Lower leg skin (tissue), 4 donors: ENCODE data around the gene PF4V1. TPM values are rescaled to one million over a fixed set of nuclear protein-coding genes. Genes with fewer than 3 reads are reported as not detected.

Source experiments
- DNase-seq, 2 donors: peaks; one replicate each; pipeline ENCODE4 v3.0.0-alpha.2; 2019; ENCODE audit warnings: low spot score in 2 of 2
- H3K4me3 ChIP-seq: fragments of 200-600 bp; sonication (generic); 2 replicates; pipeline ENCODE4 v1.5.1; 2017; ENCODE audit warnings: mild to moderate bottlenecking, low read depth; ENCODE audit not compliant: poor library complexity, severe bottlenecking
- POLR2A ChIP-seq, 2 donors: fragments of 450-650 bp; IDR thresholded peaks; one replicate each; pipeline ENCODE4 v1.6.1; 2016 to 2017; ENCODE audit warnings: antibody characterized with exemption in 2 of 2, mild to moderate bottlenecking in 1 of 2, moderate library complexity in 1 of 2
- WGBS, 2 donors: methylation state at CpG; one replicate each; pipeline ENCODE4 v1.1.5; 2018; 5-methylcytosine and 5-hydroxymethylcytosine counted together
- intact Hi-C: fragments of 100-400 bp; cut with DNase I; formaldehyde crosslinking; loops from one replicate; pipeline ENCODE4 v1.15.0; 2023; ENCODE audit warnings: low total_unique reads
- total RNA-seq, 4 donors: library from RNA; depleted of rRNA; stranded (reverse); fragments of >200 nt; gene quantifications; one replicate each; pipeline ENCODE4 v1.1.0, GENCODE V29; 2016
- TF ChIP-seq, protein P1 (sequence below), 3 donors: fragments of 450-650 bp; IDR thresholded peaks; one replicate each; pipeline ENCODE4 v1.5.1; 2016; ENCODE audit warnings: antibody characterized with exemption in 3 of 3, mild to moderate bottlenecking in 3 of 3, moderate library complexity in 2 of 3

Gene PF4V1
- total RNA-seq, 4 donors from 2014 or later: not detected

DNA sequence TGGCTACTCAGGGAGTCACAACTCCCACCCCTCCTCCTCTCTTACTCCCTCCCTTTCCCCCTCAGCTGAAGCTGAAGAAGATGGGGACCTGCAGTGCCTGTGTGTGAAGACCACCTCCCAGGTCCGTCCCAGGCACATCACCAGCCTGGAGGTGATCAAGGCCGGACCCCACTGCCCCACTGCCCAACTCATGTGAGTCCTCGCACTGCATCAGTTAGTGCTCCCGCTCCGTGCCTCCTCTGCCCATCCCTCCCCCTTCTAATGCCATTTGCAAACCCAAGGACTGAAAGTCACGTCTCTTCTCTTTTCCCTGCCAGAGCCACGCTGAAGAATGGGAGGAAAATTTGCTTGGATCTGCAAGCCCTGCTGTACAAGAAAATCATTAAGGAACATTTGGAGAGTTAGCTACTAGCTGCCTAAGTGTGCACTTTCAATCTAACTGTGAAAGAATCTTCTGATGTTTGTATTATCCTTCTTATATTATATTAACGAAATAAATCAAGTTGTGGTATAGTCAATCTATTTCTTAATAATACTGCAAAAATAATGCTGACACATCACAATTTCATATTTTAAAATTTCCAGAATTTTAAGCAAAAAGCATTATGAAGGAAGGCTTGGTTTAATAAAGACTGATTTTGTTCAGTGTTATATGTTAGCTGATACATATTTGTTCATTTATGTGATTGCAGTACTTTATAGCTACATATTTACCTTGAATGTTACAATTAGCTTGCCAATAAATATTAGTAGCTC, 800 bp downstream of the PF4V1 start:
- 21 to 29% methylated on average over 8 of the region's 8 CpGs for WGBS, 2 donors
- H3K4me3 ChIP-seq: no peak overlapping the region
- no peak for TF ChIP-seq POLR2A (IDR thresholded peaks at IDR 0.05)
- TF ChIP-seq, protein P1, sequence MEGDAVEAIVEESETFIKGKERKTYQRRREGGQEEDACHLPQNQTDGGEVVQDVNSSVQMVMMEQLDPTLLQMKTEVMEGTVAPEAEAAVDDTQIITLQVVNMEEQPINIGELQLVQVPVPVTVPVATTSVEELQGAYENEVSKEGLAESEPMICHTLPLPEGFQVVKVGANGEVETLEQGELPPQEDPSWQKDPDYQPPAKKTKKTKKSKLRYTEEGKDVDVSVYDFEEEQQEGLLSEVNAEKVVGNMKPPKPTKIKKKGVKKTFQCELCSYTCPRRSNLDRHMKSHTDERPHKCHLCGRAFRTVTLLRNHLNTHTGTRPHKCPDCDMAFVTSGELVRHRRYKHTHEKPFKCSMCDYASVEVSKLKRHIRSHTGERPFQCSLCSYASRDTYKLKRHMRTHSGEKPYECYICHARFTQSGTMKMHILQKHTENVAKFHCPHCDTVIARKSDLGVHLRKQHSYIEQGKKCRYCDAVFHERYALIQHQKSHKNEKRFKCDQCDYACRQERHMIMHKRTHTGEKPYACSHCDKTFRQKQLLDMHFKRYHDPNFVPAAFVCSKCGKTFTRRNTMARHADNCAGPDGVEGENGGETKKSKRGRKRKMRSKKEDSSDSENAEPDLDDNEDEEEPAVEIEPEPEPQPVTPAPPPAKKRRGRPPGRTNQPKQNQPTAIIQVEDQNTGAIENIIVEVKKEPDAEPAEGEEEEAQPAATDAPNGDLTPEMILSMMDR (IDR thresholded peaks at IDR 0.05): no peak
- DNase-seq: no peak
- intact Hi-C loops: no loop called here

GRCh38 chr4:73855406-73855805, 2.3 kb downstream of the PF4V1 start:
- intact Hi-C loops: no loop called here
- no peak overlapping the region for H3K4me3 ChIP-seq
- no peak for TF ChIP-seq POLR2A (IDR thresholded peaks at IDR 0.05)
- TF ChIP-seq, protein P1 (IDR thresholded peaks at IDR 0.05): no peak
- WGBS, 2 donors: 51 to 57% methylated on average over 4 of the region's 4 CpGs
- no peak for DNase-seq

- intact Hi-C loops: no loop called here
- TF ChIP-seq, protein P1 (IDR thresholded peaks at IDR 0.05): no peak
- TF ChIP-seq POLR2A (IDR thresholded peaks at IDR 0.05): no peak
- H3K4me3 ChIP-seq: no peak overlapping the region
- DNase-seq: no peak
These were observed 3.4 kb downstream of the PF4V1 start for GRCh38 chr4:73856518-73856917.

GRCh38 chr4:73859614-73860088, 6.6 kb downstream of the PF4V1 start:
- intact Hi-C loops: no loop called here

DNA sequence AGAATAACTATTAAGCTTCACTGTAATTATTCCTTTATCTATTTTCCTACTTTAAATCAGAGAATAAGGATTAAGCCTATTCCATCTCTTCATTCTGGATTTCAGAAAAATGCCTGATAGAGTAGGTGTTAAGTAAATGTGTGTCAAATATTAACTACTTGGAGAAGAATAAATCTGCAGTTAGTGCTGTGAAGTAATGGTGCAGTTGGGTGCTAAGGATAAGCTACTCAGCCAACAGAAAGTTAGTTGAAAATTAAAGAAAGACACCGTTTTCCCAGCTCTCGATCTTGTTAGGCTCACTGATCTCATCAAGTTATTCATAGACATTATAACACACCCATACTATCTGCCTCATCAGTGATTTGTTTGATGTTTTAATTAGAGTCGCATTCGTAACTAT, 7.1 kb downstream of the PF4V1 start:
- no peak for TF ChIP-seq POLR2A (IDR thresholded peaks at IDR 0.05)
- 27 to 29% methylated on average over 4 of the region's 4 CpGs for WGBS, 2 donors
- H3K4me3 ChIP-seq: no peak overlapping the region
- intact Hi-C loops: no loop called here
- no peak for DNase-seq

More at GRCh38 chr4:73859614-73860088, 6.6 kb downstream of the PF4V1 start:
- no peak for DNase-seq
- no peak for TF ChIP-seq POLR2A (IDR thresholded peaks at IDR 0.05)
- TF ChIP-seq, protein P1 (IDR thresholded peaks at IDR 0.05): no peak
- no peak overlapping the region for H3K4me3 ChIP-seq

GRCh38 chr4:73860917-73861316, 7.8 kb downstream of the PF4V1 start:
- DNase-seq: no peak
- H3K4me3 ChIP-seq: no peak overlapping the region
- intact Hi-C loops: no loop called here
- TF ChIP-seq, protein P1 (IDR thresholded peaks at IDR 0.05): no peak
- WGBS, 2 donors: 77 to 80% methylated on average over 3 of the region's 3 CpGs
